Stimulated activated CD8-positive, alpha-beta memory T cell treated with anti-CD3 and anti-CD28 coated beads, Interleukin-12 subunit alpha, Interleukin-12 subunit beta, amount 100 ng/mL, for 4 hours (primary cell): ENCODE data around the gene TMPRSS3.
"Not testable (repeated sequence)": the region's sequence is repeated elsewhere in the genome, so short reads cannot be mapped to it uniquely, and the experiment has no call there.

Experiments
- DNase-seq: peaks from one replicate; pipeline ENCODE4 v3.0.0-alpha.2; 2020; ENCODE audit warnings: low read depth

The TMPRSS3 gene

GRCh38 chr21:42427809-42428419 is 32.1 kb upstream of the TMPRSS3 start:
- no peak for DNase-seq

GRCh38 chr21:42426876-42427480 is 31.1 kb upstream of the TMPRSS3 start:
- DNase-seq = no peak

- DNase-seq = no peak
These were observed 30.6 kb upstream of the TMPRSS3 start for GRCh38 chr21:42426424-42426823.

GRCh38 chr21:42425591-42425990 is 29.7 kb upstream of the TMPRSS3 start:
- no peak for DNase-seq

GRCh38 chr21:42424914-42425541 is 29.2 kb upstream of the TMPRSS3 start:
- DNase-seq = peak; percentile 60

GRCh38 chr21:42423685-42424084 is 27.8 kb upstream of the TMPRSS3 start:
- no peak for DNase-seq

GRCh38 chr21:42423197-42423675 is 27.4 kb upstream of the TMPRSS3 start:
- no peak for DNase-seq

- DNase-seq = no peak
These were observed 25.4 kb upstream of the TMPRSS3 start for GRCh38 chr21:42421018-42421793.

GRCh38 chr21:42419845-42420244 is 24.0 kb upstream of the TMPRSS3 start:
- no peak for DNase-seq

GRCh38 chr21:42418886-42419285 is 23.0 kb upstream of the TMPRSS3 start:
- DNase-seq = no peak

- no peak for DNase-seq
These were observed 21.7 kb upstream of the TMPRSS3 start for GRCh38 chr21:42417533-42417932.

GRCh38 chr21:42414928-42415769 is 19.3 kb upstream of the TMPRSS3 start:
- DNase-seq = peak; percentile 78

- no peak for DNase-seq
These were observed 18.7 kb upstream of the TMPRSS3 start for GRCh38 chr21:42414553-42414927.

GRCh38 chr21:42414066-42414465 is 18.2 kb upstream of the TMPRSS3 start:
- DNase-seq = no peak

- DNase-seq = no peak
These were observed 17.6 kb upstream of the TMPRSS3 start for GRCh38 chr21:42413500-42413899.

- DNase-seq = no peak
These were observed 17.2 kb upstream of the TMPRSS3 start for GRCh38 chr21:42413093-42413492.

- no peak for DNase-seq
These were observed 16.7 kb upstream of the TMPRSS3 start for GRCh38 chr21:42412636-42412933.

GRCh38 chr21:42411891-42412635 is 16.2 kb upstream of the TMPRSS3 start:
- DNase-seq = no peak

GRCh38 chr21:42411197-42411869 is 15.5 kb upstream of the TMPRSS3 start:
- DNase-seq = no peak

- DNase-seq = no peak
These were observed 13.5 kb upstream of the TMPRSS3 start for GRCh38 chr21:42409366-42409765.

- not testable (repeated sequence) for DNase-seq
These were observed 12.9 kb upstream of the TMPRSS3 start for GRCh38 chr21:42408718-42409117.
